ENCODE data around the gene SH3BP1. TPM values are rescaled to one million over a fixed set of nuclear protein-coding genes. Genes with fewer than 3 reads are reported as not detected.

SH3BP1 gene
- total and polyA plus RNA-seq, 9 of the 15 experiments (the other 6 are each of a cell fraction or from before 2014, with no cell fraction given): 0.10 to 36.2 (median 10.4) TPM

DNA sequence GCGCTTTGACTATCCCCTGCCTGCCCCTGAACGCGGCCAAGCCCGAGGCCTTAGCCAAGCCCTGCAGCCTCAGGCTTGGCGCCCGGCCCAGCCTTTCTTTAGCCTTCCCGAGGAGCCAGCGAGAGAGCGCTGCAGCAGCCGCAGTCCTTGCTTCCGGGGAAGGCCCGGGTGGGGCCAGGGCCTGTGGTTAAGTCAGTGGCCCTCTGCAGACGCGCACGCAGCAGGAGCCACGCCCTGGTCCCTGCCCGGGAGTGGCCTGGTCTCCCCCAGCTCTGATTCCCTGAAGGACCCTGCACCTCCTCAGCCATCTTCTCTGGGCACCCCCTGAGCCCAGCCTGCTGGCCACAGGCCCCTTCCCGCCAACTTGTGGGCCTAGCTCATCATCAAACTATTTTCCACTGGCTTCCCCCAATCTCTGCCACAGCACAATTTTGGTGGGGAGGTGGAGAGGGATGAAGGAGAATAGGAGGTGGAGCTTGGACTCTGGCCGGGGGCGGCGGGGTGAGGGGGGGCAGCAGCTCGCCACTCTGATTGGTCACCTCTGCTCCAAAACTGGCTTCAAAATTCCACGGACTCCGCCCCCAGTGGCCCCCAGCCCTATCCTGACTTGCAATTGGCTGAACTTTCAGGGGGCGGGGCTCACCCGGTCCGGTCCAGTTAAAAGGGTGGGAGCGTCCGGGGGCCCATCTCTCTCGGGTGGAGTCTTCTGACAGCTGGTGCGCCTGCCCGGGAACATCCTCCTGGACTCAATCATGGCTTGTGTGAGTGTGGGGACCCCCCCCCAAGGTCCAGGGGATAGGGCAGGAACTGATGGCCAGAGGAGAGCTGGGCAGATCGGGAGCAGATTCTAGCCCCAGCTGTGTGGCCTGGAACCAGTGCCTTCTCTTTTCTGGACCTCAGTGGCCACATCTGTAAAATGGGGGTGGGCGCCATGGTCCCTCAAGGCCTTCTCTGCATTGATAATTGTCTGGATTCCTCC lies 35.8 kb downstream of the SH3BP1 start, which contains the start of gene LGALS1 (continued):
- TF ChIP-seq, protein P1, sequence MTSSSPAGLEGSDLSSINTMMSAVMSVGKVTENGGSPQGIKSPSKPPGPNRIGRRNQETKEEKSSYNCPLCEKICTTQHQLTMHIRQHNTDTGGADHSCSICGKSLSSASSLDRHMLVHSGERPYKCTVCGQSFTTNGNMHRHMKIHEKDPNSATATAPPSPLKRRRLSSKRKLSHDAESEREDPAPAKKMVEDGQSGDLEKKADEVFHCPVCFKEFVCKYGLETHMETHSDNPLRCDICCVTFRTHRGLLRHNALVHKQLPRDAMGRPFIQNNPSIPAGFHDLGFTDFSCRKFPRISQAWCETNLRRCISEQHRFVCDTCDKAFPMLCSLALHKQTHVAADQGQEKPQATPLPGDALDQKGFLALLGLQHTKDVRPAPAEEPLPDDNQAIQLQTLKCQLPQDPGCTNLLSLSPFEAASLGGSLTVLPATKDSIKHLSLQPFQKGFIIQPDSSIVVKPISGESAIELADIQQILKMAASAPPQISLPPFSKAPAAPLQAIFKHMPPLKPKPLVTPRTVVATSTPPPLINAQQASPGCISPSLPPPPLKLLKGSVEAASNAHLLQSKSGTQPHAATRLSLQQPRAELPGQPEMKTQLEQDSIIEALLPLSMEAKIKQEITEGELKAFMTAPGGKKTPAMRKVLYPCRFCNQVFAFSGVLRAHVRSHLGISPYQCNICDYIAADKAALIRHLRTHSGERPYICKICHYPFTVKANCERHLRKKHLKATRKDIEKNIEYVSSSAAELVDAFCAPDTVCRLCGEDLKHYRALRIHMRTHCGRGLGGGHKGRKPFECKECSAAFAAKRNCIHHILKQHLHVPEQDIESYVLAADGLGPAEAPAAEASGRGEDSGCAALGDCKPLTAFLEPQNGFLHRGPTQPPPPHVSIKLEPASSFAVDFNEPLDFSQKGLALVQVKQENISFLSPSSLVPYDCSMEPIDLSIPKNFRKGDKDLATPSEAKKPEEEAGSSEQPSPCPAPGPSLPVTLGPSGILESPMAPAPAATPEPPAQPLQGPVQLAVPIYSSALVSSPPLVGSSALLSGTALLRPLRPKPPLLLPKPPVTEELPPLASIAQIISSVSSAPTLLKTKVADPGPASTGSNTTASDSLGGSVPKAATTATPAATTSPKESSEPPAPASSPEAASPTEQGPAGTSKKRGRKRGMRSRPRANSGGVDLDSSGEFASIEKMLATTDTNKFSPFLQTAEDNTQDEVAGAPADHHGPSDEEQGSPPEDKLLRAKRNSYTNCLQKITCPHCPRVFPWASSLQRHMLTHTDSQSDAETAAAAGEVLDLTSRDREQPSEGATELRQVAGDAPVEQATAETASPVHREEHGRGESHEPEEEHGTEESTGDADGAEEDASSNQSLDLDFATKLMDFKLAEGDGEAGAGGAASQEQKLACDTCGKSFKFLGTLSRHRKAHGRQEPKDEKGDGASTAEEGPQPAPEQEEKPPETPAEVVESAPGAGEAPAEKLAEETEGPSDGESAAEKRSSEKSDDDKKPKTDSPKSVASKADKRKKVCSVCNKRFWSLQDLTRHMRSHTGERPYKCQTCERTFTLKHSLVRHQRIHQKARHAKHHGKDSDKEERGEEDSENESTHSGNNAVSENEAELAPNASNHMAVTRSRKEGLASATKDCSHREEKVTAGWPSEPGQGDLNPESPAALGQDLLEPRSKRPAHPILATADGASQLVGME (CRISPR knock-in tag; IDR thresholded peaks at IDR 0.05): no peak
- peak; percentile 62 for TF ChIP-seq SAP30 (IDR thresholded peaks at IDR 0.05; ENCODE audit: borderline replicate concordance, insufficient read depth, low read depth, low read length, poor library complexity, severe bottlenecking)
- TF ChIP-seq CBX1 (IDR thresholded peaks at IDR 0.05; ENCODE audit: low read depth): no peak
- TF ChIP-seq, protein P2, sequence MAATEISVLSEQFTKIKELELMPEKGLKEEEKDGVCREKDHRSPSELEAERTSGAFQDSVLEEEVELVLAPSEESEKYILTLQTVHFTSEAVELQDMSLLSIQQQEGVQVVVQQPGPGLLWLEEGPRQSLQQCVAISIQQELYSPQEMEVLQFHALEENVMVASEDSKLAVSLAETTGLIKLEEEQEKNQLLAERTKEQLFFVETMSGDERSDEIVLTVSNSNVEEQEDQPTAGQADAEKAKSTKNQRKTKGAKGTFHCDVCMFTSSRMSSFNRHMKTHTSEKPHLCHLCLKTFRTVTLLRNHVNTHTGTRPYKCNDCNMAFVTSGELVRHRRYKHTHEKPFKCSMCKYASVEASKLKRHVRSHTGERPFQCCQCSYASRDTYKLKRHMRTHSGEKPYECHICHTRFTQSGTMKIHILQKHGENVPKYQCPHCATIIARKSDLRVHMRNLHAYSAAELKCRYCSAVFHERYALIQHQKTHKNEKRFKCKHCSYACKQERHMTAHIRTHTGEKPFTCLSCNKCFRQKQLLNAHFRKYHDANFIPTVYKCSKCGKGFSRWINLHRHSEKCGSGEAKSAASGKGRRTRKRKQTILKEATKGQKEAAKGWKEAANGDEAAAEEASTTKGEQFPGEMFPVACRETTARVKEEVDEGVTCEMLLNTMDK (IDR thresholded peaks at IDR 0.05; ENCODE audit: borderline replicate concordance, insufficient read depth, low read depth, low read length, poor library complexity, severe bottlenecking): no peak
- TF ChIP-seq EP400 (IDR thresholded peaks at IDR 0.05): peak; percentile 56; the same call in 1 of the 2 replicates
- TF ChIP-seq POLR2G (IDR thresholded peaks at IDR 0.05; ENCODE audit: low read depth, low read length): peak; percentile 88
- TF ChIP-seq CREM (IDR thresholded peaks at IDR 0.05; ENCODE audit: low read depth): peak; percentile 64
- no peak for TF ChIP-seq HCFC1 (IDR thresholded peaks at IDR 0.05; ENCODE audit: low read depth, low read length)
- TF ChIP-seq FOXP1 (CRISPR knock-in tag; IDR thresholded peaks at IDR 0.05): no peak
- peak; percentile 73 to 86 for TF ChIP-seq KDM1A (IDR thresholded peaks at IDR 0.05)
- TF ChIP-seq SMC3 (conservative IDR thresholded peaks at IDR 0.05; ENCODE audit: insufficient read depth, low read depth, low read length): no peak
- TF ChIP-seq PHF8 (IDR thresholded peaks at IDR 0.05; ENCODE audit: borderline replicate concordance, low read length): peak; percentile 37; the same call in 1 of the 2 replicates
- TF ChIP-seq RAD21 (CRISPR knock-in tag; conservative IDR thresholded peaks at IDR 0.05 in 1 of 2, IDR thresholded peaks at IDR 0.05 in 1 of 2): peak in 1 of 2 experiments; percentile 28; a peak in 1 of 4 replicates
- no peak for TF ChIP-seq SRSF9 (IDR thresholded peaks at IDR 0.05; ENCODE audit: borderline replicate concordance, low read depth, low read length)
- peak; percentile 100 for TF ChIP-seq LCOR (CRISPR knock-in tag; IDR thresholded peaks at IDR 0.05)
- TF ChIP-seq, protein P3, sequence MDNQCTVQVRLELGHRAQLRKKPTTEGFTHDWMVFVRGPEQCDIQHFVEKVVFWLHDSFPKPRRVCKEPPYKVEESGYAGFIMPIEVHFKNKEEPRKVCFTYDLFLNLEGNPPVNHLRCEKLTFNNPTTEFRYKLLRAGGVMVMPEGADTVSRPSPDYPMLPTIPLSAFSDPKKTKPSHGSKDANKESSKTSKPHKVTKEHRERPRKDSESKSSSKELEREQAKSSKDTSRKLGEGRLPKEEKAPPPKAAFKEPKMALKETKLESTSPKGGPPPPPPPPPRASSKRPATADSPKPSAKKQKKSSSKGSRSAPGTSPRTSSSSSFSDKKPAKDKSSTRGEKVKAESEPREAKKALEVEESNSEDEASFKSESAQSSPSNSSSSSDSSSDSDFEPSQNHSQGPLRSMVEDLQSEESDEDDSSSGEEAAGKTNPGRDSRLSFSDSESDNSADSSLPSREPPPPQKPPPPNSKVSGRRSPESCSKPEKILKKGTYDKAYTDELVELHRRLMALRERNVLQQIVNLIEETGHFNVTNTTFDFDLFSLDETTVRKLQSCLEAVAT (IDR thresholded peaks at IDR 0.05): peak in 1 of 2 experiments; percentile 74; a peak in 1 of 4 replicates
